Anterior cingulate cortex (tissue), 58 donors: ENCODE measurements around the gene CMSS1.

ENCODE experiments used
- DNase-seq, 58 donors: peaks; one replicate each; lab custom pipeline; 2025; lab: John Stamatoyannopoulos, UW

The CMSS1 gene

DNA sequence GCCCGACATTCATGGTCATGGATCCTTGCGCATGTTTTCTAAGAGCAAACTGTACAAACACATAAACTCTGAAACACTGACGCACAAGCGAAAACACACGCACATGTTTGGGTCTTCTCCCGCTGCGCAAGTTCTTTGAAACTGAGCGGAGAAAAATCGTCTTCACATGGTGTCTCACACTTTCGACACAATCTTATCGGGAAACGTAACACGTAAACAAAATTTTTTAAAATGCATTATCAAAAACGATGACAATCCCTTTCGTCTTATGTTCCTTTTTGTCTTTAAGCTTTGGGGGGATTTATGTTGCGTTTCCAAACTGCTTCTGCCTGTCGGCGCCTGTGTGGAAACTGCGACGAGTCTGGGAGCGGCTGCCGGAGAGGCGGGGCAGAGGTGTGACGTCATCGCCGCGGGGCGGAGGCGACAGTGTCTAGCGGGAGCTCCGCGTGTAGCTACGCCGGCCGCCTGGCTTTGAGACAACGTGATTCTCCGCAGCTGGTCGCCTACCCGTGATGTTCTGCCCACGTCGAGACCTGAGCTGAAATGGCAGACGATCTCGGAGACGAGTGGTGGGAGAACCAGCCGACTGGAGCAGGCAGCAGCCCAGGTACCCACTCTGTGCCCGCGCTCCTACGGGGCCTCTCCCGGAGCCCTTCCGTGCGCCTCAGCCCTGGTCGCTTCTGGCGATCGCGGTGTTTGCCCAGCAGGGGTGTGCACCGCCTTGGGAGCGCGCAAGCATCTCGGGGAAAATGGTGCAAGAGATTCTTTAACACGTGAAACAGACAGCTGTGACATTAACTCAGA lies at the start of gene CMSS1:
TSS of gene CMSS1 (plus strand) at position 426 of the 804 bp plus-strand sequence.
- DNase-seq = peak in 57 of 58 donors; percentile 47 to 94 (median 84)

DNA sequence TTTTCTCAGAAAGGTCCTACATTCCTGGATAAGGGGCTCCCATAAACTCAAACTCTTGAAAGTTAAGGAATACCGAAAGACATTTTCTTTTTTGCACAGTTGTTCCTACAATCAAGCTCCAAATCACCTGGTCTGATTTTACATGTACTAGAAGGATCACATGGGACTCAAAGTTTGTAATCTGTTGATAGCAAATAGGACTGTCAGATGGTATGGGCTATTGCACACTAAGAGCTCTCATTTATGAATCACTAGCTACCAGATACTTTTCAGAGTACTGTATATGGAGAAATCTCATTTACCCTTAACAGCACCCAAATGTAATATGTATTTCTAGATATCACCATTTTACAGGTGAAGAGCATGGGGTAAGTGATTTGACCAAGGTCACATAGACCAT lies 49.5 kb upstream of the CMSS1 start:
- DNase-seq = no peak

GRCh38 chr3:99768808-99769501 lies 48.7 kb upstream of the CMSS1 start:
- DNase-seq = no peak

- DNase-seq = no peak
Measured at GRCh38 chr3:99772171-99772570, 45.5 kb upstream of the CMSS1 start.

DNA sequence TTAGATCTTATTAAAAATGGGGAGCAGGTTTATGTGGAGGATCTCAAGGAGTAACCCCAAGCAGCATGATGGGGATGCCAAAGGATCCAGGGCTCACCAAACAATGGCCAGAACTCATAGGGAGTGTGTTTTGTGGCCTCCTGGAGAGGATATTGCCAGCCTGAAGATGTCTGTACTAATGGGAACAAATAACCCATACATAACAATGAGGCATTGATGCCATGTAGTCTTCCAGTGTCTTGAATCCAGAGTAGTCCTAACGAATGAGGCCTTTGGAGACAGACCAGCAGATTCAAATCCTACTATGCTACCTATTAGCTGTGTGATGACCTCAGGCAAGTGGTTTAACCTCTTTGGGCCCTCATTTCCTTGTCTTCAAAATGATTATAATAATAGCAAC lies 45.0 kb upstream of the CMSS1 start:
- no peak for DNase-seq

- no peak for DNase-seq
Measured at GRCh38 chr3:99774467-99774866, 43.2 kb upstream of the CMSS1 start.

GRCh38 chr3:99776516-99777209 lies 41.0 kb upstream of the CMSS1 start:
- DNase-seq = no peak

GRCh38 chr3:99777210-99777549 lies 40.5 kb upstream of the CMSS1 start:
- DNase-seq = no peak

DNA sequence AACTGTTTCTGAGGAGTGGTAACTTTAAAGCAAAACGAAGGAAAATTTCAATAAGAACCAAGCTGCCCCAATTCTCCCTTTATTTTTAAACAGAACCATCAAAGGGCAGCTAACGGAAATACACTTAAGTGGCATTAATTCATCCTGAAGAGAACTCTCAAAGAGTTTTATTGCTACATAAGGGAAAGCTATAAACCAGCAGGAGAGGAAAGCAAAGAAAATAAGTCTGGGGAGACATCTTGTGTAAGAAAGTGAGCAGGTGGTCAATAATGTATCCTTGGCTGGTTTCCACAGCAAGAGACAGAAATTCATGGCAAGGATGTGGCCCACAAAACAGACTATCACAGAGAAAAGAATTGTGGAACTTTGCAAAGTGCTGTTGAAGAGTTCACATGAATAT lies 40.0 kb upstream of the CMSS1 start:
- no peak for DNase-seq

GRCh38 chr3:99780749-99781148 lies 36.9 kb upstream of the CMSS1 start:
- DNase-seq = no peak

- DNase-seq = no peak
Measured at GRCh38 chr3:99781761-99782160, 35.9 kb upstream of the CMSS1 start.

DNA sequence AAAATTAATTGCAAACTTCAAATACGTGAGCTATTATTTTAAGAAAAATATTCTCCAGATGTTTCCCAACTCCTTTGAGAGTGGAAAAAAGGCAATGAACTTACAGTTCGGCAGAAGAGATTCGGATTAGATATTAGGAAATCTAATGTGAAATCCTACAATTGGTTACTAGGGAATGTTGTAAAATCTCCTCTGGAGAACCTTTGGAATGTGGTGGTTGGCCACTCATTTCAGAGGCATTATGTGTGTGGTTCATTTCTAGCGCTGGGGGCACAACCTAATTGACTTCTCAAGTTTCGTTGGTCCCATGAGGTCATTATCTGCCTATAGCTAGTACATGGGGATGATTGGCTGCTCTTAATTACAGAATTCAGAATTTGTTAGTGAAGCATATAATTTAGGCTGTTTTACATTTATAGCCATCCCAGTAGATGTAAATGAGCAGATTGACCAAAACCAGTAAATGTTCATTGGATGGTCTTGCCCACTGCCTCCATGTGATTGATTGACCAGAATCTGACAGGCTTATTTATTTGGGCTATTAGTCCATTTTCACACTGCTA lies 34.6 kb upstream of the CMSS1 start:
- no peak for DNase-seq

GRCh38 chr3:99789011-99789721 lies 28.5 kb upstream of the CMSS1 start:
- DNase-seq = peak in 7 of 58 donors; percentile 0 to 9 (median 3)

DNA sequence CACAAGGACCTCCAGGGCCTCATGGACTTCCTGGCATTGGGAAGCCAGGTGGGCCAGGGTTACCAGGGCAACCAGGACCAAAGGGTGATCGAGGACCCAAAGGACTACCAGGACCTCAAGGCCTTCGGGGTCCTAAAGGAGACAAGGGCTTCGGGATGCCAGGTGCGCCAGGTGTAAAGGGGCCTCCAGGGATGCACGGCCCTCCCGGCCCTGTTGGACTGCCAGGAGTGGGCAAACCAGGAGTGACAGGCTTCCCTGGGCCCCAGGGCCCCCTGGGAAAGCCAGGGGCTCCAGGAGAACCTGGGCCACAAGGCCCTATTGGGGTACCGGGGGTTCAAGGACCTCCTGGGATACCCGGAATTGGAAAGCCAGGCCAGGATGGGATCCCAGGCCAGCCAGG lies 23.2 kb upstream of the CMSS1 start:
- no peak for DNase-seq

DNA sequence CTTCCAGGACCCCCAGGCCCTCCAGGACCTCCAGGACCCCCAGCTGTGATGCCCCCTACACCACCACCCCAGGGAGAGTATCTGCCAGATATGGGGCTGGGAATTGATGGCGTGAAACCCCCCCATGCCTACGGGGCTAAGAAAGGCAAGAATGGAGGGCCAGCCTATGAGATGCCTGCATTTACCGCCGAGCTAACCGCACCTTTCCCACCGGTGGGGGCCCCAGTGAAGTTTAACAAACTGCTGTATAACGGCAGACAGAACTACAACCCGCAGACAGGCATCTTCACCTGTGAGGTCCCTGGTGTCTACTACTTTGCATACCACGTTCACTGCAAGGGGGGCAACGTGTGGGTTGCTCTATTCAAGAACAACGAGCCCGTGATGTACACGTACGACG lies 22.1 kb upstream of the CMSS1 start:
- no peak for DNase-seq

DNA sequence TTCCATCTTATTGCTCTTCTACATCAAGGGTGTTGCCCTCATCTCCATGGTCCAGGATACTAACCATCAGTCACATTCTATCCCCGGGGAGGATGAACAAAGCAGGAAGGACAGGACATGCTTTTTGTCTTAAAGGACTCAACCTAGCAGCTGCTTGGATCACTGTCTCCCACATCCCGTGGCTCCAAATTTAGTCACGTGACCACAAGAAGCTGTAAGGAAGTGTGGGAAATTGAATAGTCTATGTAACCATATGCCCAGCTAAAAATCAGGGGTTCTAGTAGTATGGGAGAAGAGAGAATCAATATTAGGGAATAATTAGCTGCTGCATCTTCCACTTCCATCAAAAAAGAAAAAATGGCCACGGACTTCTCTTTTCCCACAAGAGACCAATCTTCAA lies 18.2 kb upstream of the CMSS1 start:
- no peak for DNase-seq

DNA sequence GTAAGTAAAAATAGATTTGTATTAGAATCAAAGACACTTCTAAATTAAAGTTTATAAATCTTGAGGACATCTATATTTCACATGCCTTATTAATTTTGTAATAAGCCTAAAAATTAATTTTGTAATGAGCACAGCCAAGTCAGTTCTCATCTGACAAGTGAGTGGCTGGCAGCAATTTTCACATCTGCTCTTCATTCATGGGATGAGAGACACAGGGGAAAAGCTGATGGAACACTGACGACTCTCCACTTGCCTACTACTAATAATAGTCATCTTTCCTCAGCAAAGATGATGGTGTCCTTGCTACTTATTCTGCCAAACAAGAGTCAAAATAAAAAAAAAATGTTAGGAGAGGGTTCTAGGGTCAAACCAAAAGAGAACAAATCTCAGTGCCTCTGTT lies 14.4 kb upstream of the CMSS1 start:
- no peak for DNase-seq

DNA sequence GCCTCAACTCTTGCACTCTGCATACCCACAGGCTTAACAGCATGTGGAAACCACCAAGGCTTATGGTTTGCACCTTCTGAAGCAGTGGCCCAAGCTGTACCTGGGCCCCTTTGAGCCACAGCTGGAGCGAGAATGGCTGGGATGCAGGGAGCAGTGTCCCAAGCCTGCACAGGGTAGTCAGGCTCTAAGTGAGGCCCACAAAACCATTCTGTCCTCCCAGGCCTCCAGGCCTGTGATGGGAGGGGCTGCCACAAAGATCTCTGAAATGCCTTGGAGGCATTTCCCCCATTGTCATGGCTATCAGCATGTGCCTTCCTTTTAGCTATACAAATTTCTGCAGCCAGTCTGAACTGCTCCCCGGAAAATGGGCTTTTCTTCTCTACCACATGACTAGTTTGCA lies 12.5 kb upstream of the CMSS1 start:
- no peak for DNase-seq

GRCh38 chr3:99808163-99808794 lies 9.4 kb upstream of the CMSS1 start:
- peak in 6 of 58 donors; percentile 4 to 27 (median 9) for DNase-seq

DNA sequence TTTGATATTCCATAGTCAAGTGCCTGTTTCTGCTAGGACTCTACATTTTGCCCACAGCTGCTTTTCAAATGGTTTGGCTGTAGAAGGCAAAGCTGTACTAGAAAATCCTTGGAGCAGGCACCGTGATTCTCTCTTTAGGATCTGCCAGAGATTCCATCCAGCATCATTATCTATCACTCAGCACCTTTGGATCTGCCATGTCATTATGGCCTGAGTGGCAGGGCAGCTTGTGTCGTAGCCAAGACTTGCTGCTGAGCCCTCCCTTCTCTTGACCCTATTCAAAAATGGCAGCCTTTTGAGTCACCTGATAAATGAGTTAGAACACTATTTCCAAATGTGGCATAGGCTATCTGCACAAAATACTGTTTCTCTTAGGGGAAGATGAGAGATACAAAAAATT lies 8.1 kb upstream of the CMSS1 start:
- no peak for DNase-seq
